B cell (primary cell): Measurements from ENCODE around the gene CANT1. TPM values are rescaled to one million over a fixed set of nuclear protein-coding genes. Genes with fewer than 3 reads are reported as not detected.

Source experiments
- ATAC-seq: fragments of 200-7000 bp; cut with Tn5 transposase; one replicate; pipeline ENCODE4 v1.10.0; 2021; ENCODE audit warnings: low read depth, mild to moderate bottlenecking, moderate number of reproducible peaks, moderate library complexity
- CTCF ChIA-PET: fragments of 350-600 bp; sonication (Branson Sonifier 250); formaldehyde crosslinking; loops from one replicate; lab custom pipeline; 2021; ENCODE audit warnings: antibody characterized with exemption, inconsistent platforms; lab: Charles Lee
- POLR2A ChIA-PET: fragments of 350-600 bp; sonication (Branson Sonifier 250); formaldehyde crosslinking; loops from one replicate; lab custom pipeline; 2021; ENCODE audit warnings: antibody characterized with exemption; lab: Charles Lee
- DNase-seq: peaks from one replicate; pipeline ENCODE4 v3.0.0; 2013
- H2AFZ ChIP-seq: 2 replicates; pipeline ENCODE4 v1.6.1; 2012; ENCODE audit warnings: mild to moderate bottlenecking, low read depth, low read length; ENCODE audit not compliant: insufficient read depth, poor library complexity, severe bottlenecking
- H3K27ac ChIP-seq, 2 donors: 1 replicate in 1 of 2; 2 replicates in 1 of 2; pipeline ENCODE4 v1.5.1; 2012 to 2013; ENCODE audit warnings: low read length in 2 of 2, mild to moderate bottlenecking in 2 of 2, moderate library complexity in 1 of 2
- H3K27me3 ChIP-seq, 4 experiments: fragments of 200-600 bp in 1 of 4; sonication (generic) in 1 of 4; replicated peaks in 1 of 4; 1 replicate in 2 of 4; 2 replicates in 2 of 4; pipeline versions ENCODE4 v1.6.1 to v1.7.0; 2013 to 2016; ENCODE audit warnings: low read length in 3 of 4, mild to moderate bottlenecking in 2 of 4, mixed read lengths in 1 of 4, moderate library complexity in 1 of 4; ENCODE audit not compliant: insufficient read depth in 4 of 4, control insufficient read depth in 3 of 4; ENCODE audit errors: control extremely low read depth in 1 of 4
- H3K36me3 ChIP-seq, 2 experiments: replicated peaks in 1 of 2; 1 replicate in 1 of 2; 2 replicates in 1 of 2; pipeline versions ENCODE4 v1.6.1 to v1.7.1; 2013; ENCODE audit warnings: low read length in 1 of 2; ENCODE audit not compliant: insufficient read depth in 2 of 2, control insufficient read depth in 1 of 2; ENCODE audit errors: control extremely low read depth in 1 of 2, extremely low read depth in 1 of 2
- H3K4me1 ChIP-seq, 2 donors: fragments of 200-600 bp in 1 of 2; sonication (generic) in 1 of 2; 1 replicate in 1 of 2; 2 replicates in 1 of 2; pipeline versions ENCODE4 v1.5.1 to v1.6.1; 2013 to 2017; ENCODE audit warnings: low read length in 2 of 2; ENCODE audit not compliant: control insufficient read depth in 2 of 2, insufficient read depth in 2 of 2
- H3K4me2 ChIP-seq: replicated peaks from 2 replicates; pipeline ENCODE3; 2012; ENCODE audit warnings: mild to moderate bottlenecking, low read depth, low read length; ENCODE audit not compliant: poor library complexity, severe bottlenecking
- H3K4me3 ChIP-seq, 5 experiments: fragments of 200-600 bp in 1 of 5; sonication (generic) in 1 of 5; 1 replicate in 3 of 5; 2 replicates in 2 of 5; pipeline versions ENCODE4 v1.5.1 to v1.7.0; 2011 to 2016; ENCODE audit warnings: low read length in 4 of 5, mild to moderate bottlenecking in 4 of 5, low read depth in 2 of 5, control low read depth in 1 of 5, moderate library complexity in 1 of 5; ENCODE audit not compliant: insufficient read depth in 1 of 5; ENCODE audit errors: control extremely low read depth in 1 of 5, extremely low read depth in 1 of 5
- H3K79me2 ChIP-seq: fragments of 200-600 bp; sonication (generic); one replicate; pipeline ENCODE4 v1.6.0; 2016; ENCODE audit warnings: low read length; ENCODE audit not compliant: control insufficient read depth, insufficient read depth
- H3K9ac ChIP-seq: fragments of 200-600 bp; sonication (generic); 2 replicates; pipeline ENCODE4 v1.6.1; 2017; ENCODE audit warnings: mild to moderate bottlenecking, low read length, moderate library complexity
- H3K9me3 ChIP-seq, 3 donors: one replicate each; pipeline versions ENCODE4 v1.6.1 to v1.7.1; 2013; ENCODE audit warnings: low read length in 2 of 3; ENCODE audit not compliant: control insufficient read depth in 2 of 3, insufficient read depth in 1 of 3; ENCODE audit errors: control extremely low read depth in 1 of 3
- H4K20me1 ChIP-seq: 2 replicates; pipeline ENCODE4 v1.6.0; 2012; ENCODE audit warnings: mild to moderate bottlenecking, low read length; ENCODE audit not compliant: insufficient read depth, control insufficient read depth, poor library complexity, severe bottlenecking
- H3K27ac Mint-ChIP-seq: one replicate; pipeline ENCODE4 v1.8.0; 2021; ENCODE audit warnings: mixed read lengths
- H3K27me3 Mint-ChIP-seq: one replicate; pipeline ENCODE4 v1.8.0; 2021; ENCODE audit warnings: mixed read lengths
- H3K4me1 Mint-ChIP-seq: one replicate; pipeline ENCODE4 v1.8.0; 2021; ENCODE audit warnings: mixed read lengths
- H3K4me3 Mint-ChIP-seq: one replicate; pipeline ENCODE4 v1.8.0; 2021; ENCODE audit warnings: mixed read lengths
- H3K9me3 Mint-ChIP-seq: one replicate; pipeline ENCODE4 v1.8.0; 2022; ENCODE audit warnings: mixed read lengths; ENCODE audit not compliant: insufficient read depth
- EZH2 ChIP-seq: IDR thresholded peaks from 2 replicates; pipeline ENCODE4 v1.6.1; 2012; ENCODE audit warnings: borderline replicate concordance, low read depth, mild to moderate bottlenecking, moderate library complexity, low read length; ENCODE audit not compliant: insufficient read depth, poor library complexity, severe bottlenecking
- WGBS: methylation state at CpG from one replicate; pipeline ENCODE4 v1.1.5; 2013; ENCODE audit warnings: missing lambda C conversion rate; ENCODE audit not compliant: insufficient coverage; 5-methylcytosine and 5-hydroxymethylcytosine counted together
- intact Hi-C: fragments of 100-400 bp; cut with micrococcal nuclease; formaldehyde crosslinking; loops from one replicate; pipeline ENCODE4 v1.10.0; 2022
- polyA plus RNA-seq: library from polyadenylated mRNA; depleted of rRNA; stranded (reverse); fragments of >200 nt; gene quantifications from 2 replicates; pipeline ENCODE4 v1.2.3, GENCODE V29; 2012
- total RNA-seq, 2 donors: library from RNA; stranded (reverse); fragments of 120-200 nt in 1 of 2; gene quantifications; 1 replicate in 1 of 2; 2 replicates in 1 of 2; pipeline versions ENCODE4 v1.2.3 to v1.2.4, GENCODE V29; 2013 to 2022
- TF ChIP-seq, protein P1 (sequence below): fragments of 200-600 bp; IDR thresholded peaks from one replicate; pipeline ENCODE4 v1.8.0; 2022; ENCODE audit warnings: antibody characterized with exemption, mild to moderate bottlenecking

The CANT1 gene
- total and polyA plus RNA-seq, 2 donors (not counting 1 experiment from before 2014, with no cell fraction given) = 17.3 to 44.2 TPM

DNA sequence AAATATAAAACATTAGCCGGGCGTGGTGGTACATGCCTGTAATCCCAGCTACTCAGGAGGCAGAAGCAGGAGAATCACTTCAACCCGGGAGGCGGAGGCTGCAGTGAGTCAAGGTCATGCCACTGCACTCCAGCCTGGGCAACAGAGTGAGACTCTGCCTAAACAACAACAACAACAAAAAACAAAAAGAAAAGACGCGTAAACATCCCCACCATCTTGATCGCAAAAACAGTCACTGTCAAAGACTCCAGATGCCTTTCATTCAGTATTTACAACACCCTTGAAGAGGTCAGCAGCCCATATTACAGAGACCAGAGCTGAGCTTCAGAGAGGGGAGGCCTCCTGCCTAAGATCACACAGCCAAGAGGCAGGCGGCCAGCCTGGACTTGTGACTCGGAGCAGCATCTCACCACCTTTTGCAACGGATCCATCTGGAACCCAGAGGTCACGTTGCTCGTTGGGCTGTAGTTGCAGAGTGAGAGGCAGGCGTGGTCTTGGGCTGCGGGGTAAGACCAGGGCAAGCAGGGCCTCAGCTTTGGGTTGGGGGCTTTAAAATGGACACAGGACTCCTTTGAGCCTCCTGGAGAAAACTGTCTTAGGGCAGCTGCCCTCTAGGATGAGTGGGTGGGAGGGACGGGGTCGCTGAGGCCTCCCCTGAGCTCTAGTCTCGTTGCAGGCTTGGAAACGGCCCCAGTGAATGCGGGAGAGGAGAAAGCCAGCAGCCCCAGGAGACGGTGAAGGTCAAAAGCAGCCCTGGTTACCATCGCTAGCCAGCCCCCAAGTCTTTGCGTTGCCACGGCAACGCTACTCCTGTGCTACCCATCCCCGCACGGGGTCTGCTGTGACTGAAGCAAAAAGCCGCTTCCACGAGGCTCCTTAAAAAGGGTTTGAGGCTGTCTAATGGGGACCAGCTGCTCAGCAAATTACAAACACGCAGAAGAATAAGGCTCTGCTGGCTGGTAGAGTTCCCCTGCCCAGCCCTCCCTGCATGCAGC lies 55.9 kb downstream of the CANT1 start:
- 86% methylated on average over 29 of the region's 29 CpGs for WGBS
- no peaks in the 10 kb centered on the region for H3K4me1 Mint-ChIP-seq
- Histone ChIP-seq H4K20me1 (no peaks in the 10 kb centered on the region), H3K79me2 (no peaks in the 10 kb centered on the region), H3K9ac (no peak overlapping the region), H3K9me3 (peaks cover 0 to 30% (median 17%) of the 10 kb centered on the region in 3 donors), H3K27ac (no peak overlapping the region), H3K4me3 (no peak overlapping the region), H3K4me1 (no peaks in the 10 kb centered on the region), H3K36me3 (no peaks in the 10 kb centered on the region), H2AFZ (no peak overlapping the region), H3K27me3 (peaks cover 0 to 13% (median 0%) of the 10 kb centered on the region in 4 experiments), H3K4me2 (no peak overlapping the region)
- TF ChIP-seq EZH2 = no peak
- TF ChIP-seq, protein P1, sequence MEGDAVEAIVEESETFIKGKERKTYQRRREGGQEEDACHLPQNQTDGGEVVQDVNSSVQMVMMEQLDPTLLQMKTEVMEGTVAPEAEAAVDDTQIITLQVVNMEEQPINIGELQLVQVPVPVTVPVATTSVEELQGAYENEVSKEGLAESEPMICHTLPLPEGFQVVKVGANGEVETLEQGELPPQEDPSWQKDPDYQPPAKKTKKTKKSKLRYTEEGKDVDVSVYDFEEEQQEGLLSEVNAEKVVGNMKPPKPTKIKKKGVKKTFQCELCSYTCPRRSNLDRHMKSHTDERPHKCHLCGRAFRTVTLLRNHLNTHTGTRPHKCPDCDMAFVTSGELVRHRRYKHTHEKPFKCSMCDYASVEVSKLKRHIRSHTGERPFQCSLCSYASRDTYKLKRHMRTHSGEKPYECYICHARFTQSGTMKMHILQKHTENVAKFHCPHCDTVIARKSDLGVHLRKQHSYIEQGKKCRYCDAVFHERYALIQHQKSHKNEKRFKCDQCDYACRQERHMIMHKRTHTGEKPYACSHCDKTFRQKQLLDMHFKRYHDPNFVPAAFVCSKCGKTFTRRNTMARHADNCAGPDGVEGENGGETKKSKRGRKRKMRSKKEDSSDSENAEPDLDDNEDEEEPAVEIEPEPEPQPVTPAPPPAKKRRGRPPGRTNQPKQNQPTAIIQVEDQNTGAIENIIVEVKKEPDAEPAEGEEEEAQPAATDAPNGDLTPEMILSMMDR = no peak
- ATAC-seq (no peak), DNase-seq (no peak)
- peaks cover 1% of the 10 kb centered on the region for H3K9me3 Mint-ChIP-seq
- H3K27ac Mint-ChIP-seq = no peak overlapping the region
- H3K4me3 Mint-ChIP-seq = no peak overlapping the region
- ChIA-PET CTCF (interaction anchor here (1.1 to 1.6 kb wide), 2 partner anchors 12 to 18 kb away, joined by 3 read pairs; no protein-coding TSS in a partner anchor), POLR2A (no interaction called here)
- H3K27me3 Mint-ChIP-seq = peaks cover 10% of the 10 kb centered on the region
- intact Hi-C loops = no loop called here

DNA sequence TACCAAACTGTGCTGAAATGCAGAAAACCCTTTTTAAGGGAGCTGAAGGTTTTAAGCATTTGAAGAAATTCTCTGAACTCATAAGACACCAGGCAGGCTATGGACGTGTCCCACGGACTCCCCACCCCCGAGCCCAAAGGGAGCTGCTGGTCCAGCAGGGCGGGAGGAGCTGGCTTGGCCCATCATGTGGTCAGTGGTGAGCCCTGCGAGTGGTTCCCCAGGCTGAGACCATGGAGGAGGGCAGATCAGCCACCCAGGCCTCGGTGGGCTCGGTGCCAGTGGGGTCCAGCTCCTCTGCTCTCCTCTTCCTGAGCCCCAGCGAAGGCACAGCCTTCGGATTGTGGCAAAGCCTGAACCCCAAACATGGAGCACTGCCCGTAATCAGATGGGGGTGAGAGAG lies 56.9 kb downstream of the CANT1 start:
- no peaks in the 10 kb centered on the region for H3K4me1 Mint-ChIP-seq
- intact Hi-C loops = no loop called here
- no peak overlapping the region for H3K27ac Mint-ChIP-seq
- ChIA-PET CTCF (interaction anchor here (1.1 to 1.6 kb wide), 2 partner anchors 13 to 18 kb away, joined by 3 read pairs; no protein-coding TSS in a partner anchor), POLR2A (no interaction called here)
- H3K27me3 Mint-ChIP-seq = peaks cover 10% of the 10 kb centered on the region
- Histone ChIP-seq H3K9ac (no peak overlapping the region), H3K9me3 (peaks cover 0 to 30% (median 17%) of the 10 kb centered on the region in 3 donors), H3K4me3 (no peak overlapping the region), H3K79me2 (no peaks in the 10 kb centered on the region), H3K36me3 (no peaks in the 10 kb centered on the region), H3K4me2 (no peak overlapping the region), H4K20me1 (no peaks in the 10 kb centered on the region), H3K27ac (no peak overlapping the region), H2AFZ (no peak overlapping the region), H3K27me3 (peaks cover 0 to 13% (median 0%) of the 10 kb centered on the region in 4 experiments), H3K4me1 (no peaks in the 10 kb centered on the region)
- H3K4me3 Mint-ChIP-seq = no peak overlapping the region
- peaks cover 1% of the 10 kb centered on the region for H3K9me3 Mint-ChIP-seq
- ATAC-seq (no peak), DNase-seq (no peak)
- TF ChIP-seq EZH2 = no peak
- TF ChIP-seq, protein P1 = no peak
- WGBS = 89% methylated on average over 7 of the region's 10 CpGs
